ENCODE measurements around the gene KCTD3. TPM values are rescaled to one million over a fixed set of nuclear protein-coding genes. Genes with fewer than 3 reads are reported as not detected.

KCTD3 gene
- total and polyA plus RNA-seq, 2 donors (not counting 1 experiment from before 2014, with no cell fraction given): 2.3 to 3.0 TPM

- 100% methylated on average over 1 of the region's 3 CpGs for WGBS (ENCODE audit: insufficient coverage)
- Histone ChIP-seq H3K4me3 (ENCODE audit: control extremely low read depth in 1 of 5, extremely low read depth in 1 of 5, insufficient read depth in 1 of 5, low read depth in 2 of 5, low read length in 4 of 5) (no peak overlapping the region), H3K9me3 (ENCODE audit: control extremely low read depth in 1 of 3, control insufficient read depth in 2 of 3, insufficient read depth in 1 of 3, low read length in 2 of 3) (no peaks in the 10 kb centered on the region), H3K36me3 (replicated peaks in 1 of 2; ENCODE audit: control extremely low read depth in 1 of 2, control insufficient read depth in 1 of 2, extremely low read depth in 1 of 2, insufficient read depth in 2 of 2, low read length in 1 of 2) (peaks cover 0 to 1% of the 10 kb centered on the region in 2 experiments), H3K4me1 (ENCODE audit: control insufficient read depth in 2 of 2, insufficient read depth in 2 of 2, low read length in 2 of 2) (no peaks in the 10 kb centered on the region), H3K27me3 (replicated peaks in 1 of 4; ENCODE audit: control extremely low read depth in 1 of 4, control insufficient read depth in 3 of 4, insufficient read depth in 4 of 4, low read length in 3 of 4) (no peaks in the 10 kb centered on the region), H2AFZ (ENCODE audit: insufficient read depth, low read depth, low read length, poor library complexity, severe bottlenecking) (no peak overlapping the region), H3K79me2 (ENCODE audit: control insufficient read depth, insufficient read depth, low read length) (no peaks in the 10 kb centered on the region), H3K4me2 (replicated peaks; ENCODE audit: low read depth, low read length, poor library complexity, severe bottlenecking) (no peak overlapping the region), H3K27ac (ENCODE audit: low read length in 2 of 2) (no peak overlapping the region), H4K20me1 (ENCODE audit: control insufficient read depth, insufficient read depth, low read length, poor library complexity, severe bottlenecking) (no peaks in the 10 kb centered on the region), H3K9ac (ENCODE audit: low read length) (no peak overlapping the region)
- Mint-ChIP-seq H3K27me3 (no peaks in the 10 kb centered on the region), H3K4me3 (no peak overlapping the region), H3K4me1 (no peaks in the 10 kb centered on the region), H3K27ac (no peak overlapping the region), H3K9me3 (ENCODE audit: insufficient read depth) (no peaks in the 10 kb centered on the region)
- ATAC-seq (ENCODE audit: low read depth): no peak
- no peak for DNase-seq
- ChIA-PET POLR2A (no interaction called here), CTCF (no interaction called here)
- no peak for TF ChIP-seq EZH2 (IDR thresholded peaks at IDR 0.05; ENCODE audit: borderline replicate concordance, insufficient read depth, low read depth, low read length, poor library complexity, severe bottlenecking)
- no peak for TF ChIP-seq CTCF (IDR thresholded peaks at IDR 0.05)
- intact Hi-C loops (cut with micrococcal nuclease): no loop called here
These were observed 32.4 kb downstream of the KCTD3 start for GRCh38 chr1:215599418-215600074.

GRCh38 chr1:215600258-215600792, 33.2 kb downstream of the KCTD3 start:
- Histone ChIP-seq H3K4me3 (ENCODE audit: control extremely low read depth in 1 of 5, extremely low read depth in 1 of 5, insufficient read depth in 1 of 5, low read depth in 2 of 5, low read length in 4 of 5) (no peak overlapping the region), H3K27ac (ENCODE audit: low read length in 2 of 2) (no peak overlapping the region), H4K20me1 (ENCODE audit: control insufficient read depth, insufficient read depth, low read length, poor library complexity, severe bottlenecking) (no peaks in the 10 kb centered on the region), H3K79me2 (ENCODE audit: control insufficient read depth, insufficient read depth, low read length) (no peaks in the 10 kb centered on the region), H3K9ac (ENCODE audit: low read length) (no peak overlapping the region), H3K36me3 (replicated peaks in 1 of 2; ENCODE audit: control extremely low read depth in 1 of 2, control insufficient read depth in 1 of 2, extremely low read depth in 1 of 2, insufficient read depth in 2 of 2, low read length in 1 of 2) (peaks cover 0 to 1% of the 10 kb centered on the region in 2 experiments), H3K27me3 (replicated peaks in 1 of 4; ENCODE audit: control extremely low read depth in 1 of 4, control insufficient read depth in 3 of 4, insufficient read depth in 4 of 4, low read length in 3 of 4) (no peaks in the 10 kb centered on the region), H3K4me1 (ENCODE audit: control insufficient read depth in 2 of 2, insufficient read depth in 2 of 2, low read length in 2 of 2) (no peaks in the 10 kb centered on the region), H3K4me2 (replicated peaks; ENCODE audit: low read depth, low read length, poor library complexity, severe bottlenecking) (no peak overlapping the region), H2AFZ (ENCODE audit: insufficient read depth, low read depth, low read length, poor library complexity, severe bottlenecking) (no peak overlapping the region), H3K9me3 (ENCODE audit: control extremely low read depth in 1 of 3, control insufficient read depth in 2 of 3, insufficient read depth in 1 of 3, low read length in 2 of 3) (no peaks in the 10 kb centered on the region)
- no peak overlapping the region for H3K27ac Mint-ChIP-seq
- no peak for DNase-seq
- ChIA-PET CTCF (no interaction called here), POLR2A (no interaction called here)
- no peaks in the 10 kb centered on the region for H3K4me1 Mint-ChIP-seq
- intact Hi-C loops (cut with micrococcal nuclease): no loop called here
- H3K9me3 Mint-ChIP-seq (ENCODE audit: insufficient read depth): no peaks in the 10 kb centered on the region
- H3K27me3 Mint-ChIP-seq: no peaks in the 10 kb centered on the region
- ATAC-seq (ENCODE audit: low read depth): no peak
- TF ChIP-seq CTCF (IDR thresholded peaks at IDR 0.05) (no peak), EZH2 (IDR thresholded peaks at IDR 0.05; ENCODE audit: borderline replicate concordance, insufficient read depth, low read depth, low read length, poor library complexity, severe bottlenecking) (no peak)
- H3K4me3 Mint-ChIP-seq: no peak overlapping the region
